ENCODE data around the gene CFAP141. TPM values are rescaled to one million over a fixed set of nuclear protein-coding genes. Genes with fewer than 3 reads are reported as not detected.

The CFAP141 gene
- total RNA-seq, 4 donors from 2014 or later = not detected

DNA sequence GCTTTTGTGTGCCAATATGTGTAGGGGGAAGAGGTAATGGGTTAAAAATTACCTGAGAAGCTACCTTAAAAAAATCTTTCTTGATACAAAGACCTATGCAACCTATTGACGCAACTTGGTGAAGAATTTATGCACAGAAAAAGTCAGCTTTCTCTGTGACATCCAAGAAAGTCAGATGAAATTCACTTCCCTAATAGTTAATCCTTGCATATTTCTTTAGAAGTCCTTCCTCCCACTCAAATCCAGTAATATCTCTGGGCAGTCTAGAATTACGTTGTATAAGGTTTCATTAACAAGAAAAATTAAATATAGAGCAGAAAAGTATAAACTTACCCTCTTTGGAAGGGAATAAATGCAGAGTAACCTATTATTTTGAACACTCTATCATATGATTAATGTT, 17.5 kb upstream of the CFAP141 start:
- TF ChIP-seq CTCF (IDR thresholded peaks at IDR 0.05) = no peak
- TF ChIP-seq EP300 (IDR thresholded peaks at IDR 0.05) = no peak
- no peak for TF ChIP-seq POLR2A (IDR thresholded peaks at IDR 0.05)
- DNase-seq (ENCODE audit: low spot score in 2 of 2) = no peak
- H3K36me3 ChIP-seq = peaks cover 0 to 32% (median 0%) of the 10 kb centered on the region in 3 donors
- 35 to 39% methylated on average over 2 of the region's 2 CpGs for WGBS, 2 donors
- H3K27ac ChIP-seq = no peak overlapping the region
- H3K27me3 ChIP-seq = no peaks in the 10 kb centered on the region
- H3K9me3 ChIP-seq = no peaks in the 10 kb centered on the region
- H3K4me1 ChIP-seq = peaks cover 5 to 58% (median 30%) of the 10 kb centered on the region in 4 donors
- no peak overlapping the region for H3K4me3 ChIP-seq

- no peak for TF ChIP-seq CTCF (IDR thresholded peaks at IDR 0.05)
- TF ChIP-seq POLR2A (IDR thresholded peaks at IDR 0.05) = no peak
- no peak for TF ChIP-seq EP300 (IDR thresholded peaks at IDR 0.05)
- H3K4me3 ChIP-seq = no peak overlapping the region
- H3K9me3 ChIP-seq = no peaks in the 10 kb centered on the region
- WGBS, 2 donors = 81 to 96% methylated on average over 1 of the region's 1 CpG
- peak overlapping the region in 2 of 4 donors; percentile 98 to 99 for H3K27ac ChIP-seq
- no peak for DNase-seq (ENCODE audit: low spot score in 2 of 2)
- peaks cover 0 to 32% (median 0%) of the 10 kb centered on the region in 3 donors for H3K36me3 ChIP-seq
- H3K27me3 ChIP-seq = no peaks in the 10 kb centered on the region
- H3K4me1 ChIP-seq = peaks cover 5 to 65% (median 35%) of the 10 kb centered on the region in 4 donors
Observed at GRCh38 chr1:154222918-154223317, 16.8 kb upstream of the CFAP141 start.

DNA sequence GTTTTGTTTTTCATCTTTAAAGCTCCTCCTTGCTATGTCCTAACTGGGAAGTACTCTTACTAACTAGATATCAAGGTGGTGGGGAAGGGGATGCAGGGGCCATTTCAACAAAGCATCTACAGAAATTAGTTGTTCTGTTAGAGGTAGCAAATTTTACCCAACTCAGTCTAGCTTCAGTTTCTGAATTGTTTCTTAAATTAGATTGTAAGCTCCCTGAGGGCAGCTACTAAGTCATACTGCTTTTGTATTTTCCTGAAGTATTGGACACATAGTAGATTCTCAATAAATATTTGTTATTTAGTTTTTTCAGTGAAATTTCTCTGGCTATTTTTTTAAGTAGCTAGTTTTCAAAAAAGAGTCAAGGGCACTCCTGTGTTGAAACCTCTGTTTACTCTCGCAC, 16.4 kb upstream of the CFAP141 start:
- 90 to 100% methylated on average over 1 of the region's 1 CpG for WGBS, 2 donors
- H3K36me3 ChIP-seq = peaks cover 0 to 32% (median 0%) of the 10 kb centered on the region in 3 donors
- H3K9me3 ChIP-seq = no peaks in the 10 kb centered on the region
- peaks cover 5 to 69% (median 37%) of the 10 kb centered on the region in 4 donors for H3K4me1 ChIP-seq
- H3K27me3 ChIP-seq = no peaks in the 10 kb centered on the region
- peak overlapping the region in 2 of 4 donors; percentile 98 to 99 for H3K27ac ChIP-seq
- DNase-seq (ENCODE audit: low spot score in 2 of 2) = no peak
- H3K4me3 ChIP-seq = peak overlapping the region in 1 of 4 donors; percentile 81
- TF ChIP-seq CTCF (IDR thresholded peaks at IDR 0.05) = no peak
- no peak for TF ChIP-seq EP300 (IDR thresholded peaks at IDR 0.05)
- TF ChIP-seq POLR2A (IDR thresholded peaks at IDR 0.05) = no peak

DNA sequence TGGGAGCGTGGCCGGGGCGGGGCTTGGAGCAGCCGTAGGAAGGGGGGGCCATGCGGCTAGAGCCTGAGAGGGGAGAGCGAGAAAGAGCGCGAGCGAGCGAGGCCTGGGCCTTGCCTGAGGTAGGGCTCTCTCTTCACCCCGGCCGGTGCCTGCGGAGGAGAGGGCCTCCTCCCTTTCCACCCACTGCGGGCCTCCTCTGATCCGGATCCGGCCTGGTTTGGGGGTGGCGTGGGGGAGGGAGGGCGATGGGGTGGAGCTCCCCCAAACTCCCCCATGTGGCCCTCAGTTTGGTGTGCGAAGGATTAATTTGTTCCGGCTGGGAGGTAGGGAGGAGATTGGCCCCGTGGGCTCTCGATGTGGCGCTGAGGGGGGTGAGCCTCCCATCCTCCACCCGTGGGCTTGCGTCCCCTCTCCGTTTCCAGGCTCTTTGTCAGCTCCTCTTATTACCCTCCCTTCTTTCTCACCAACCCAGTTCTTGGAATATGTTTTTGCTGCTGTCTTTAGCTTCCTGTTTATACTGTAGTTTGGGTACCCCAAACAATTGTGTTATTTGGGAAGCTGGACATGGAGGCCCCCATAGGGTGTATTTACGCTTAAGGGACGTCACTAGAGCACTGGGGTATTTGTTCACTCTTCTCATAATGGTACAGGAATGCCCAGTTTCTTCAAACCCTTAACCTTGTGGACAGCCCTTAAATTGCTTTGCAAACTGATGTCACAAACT, 15.3 kb upstream of the CFAP141 start:
- WGBS, 2 donors = 0% methylated on average over 12 to 26 of the region's 28 CpGs
- peak overlapping the region; percentile 81 to 98 (median 90) for H3K4me3 ChIP-seq
- peak; percentile 22 to 34 for DNase-seq (ENCODE audit: low spot score in 2 of 2)
- no peaks in the 10 kb centered on the region for H3K27me3 ChIP-seq
- peak overlapping the region; percentile 98 to 99 (median 98) for H3K27ac ChIP-seq
- no peak for TF ChIP-seq CTCF (IDR thresholded peaks at IDR 0.05)
- TF ChIP-seq POLR2A (IDR thresholded peaks at IDR 0.05) = no peak
- TF ChIP-seq EP300 (IDR thresholded peaks at IDR 0.05) = peak; percentile 5 to 26
- no peaks in the 10 kb centered on the region for H3K9me3 ChIP-seq
- peaks cover 5 to 72% (median 39%) of the 10 kb centered on the region in 4 donors for H3K4me1 ChIP-seq
- H3K36me3 ChIP-seq = peaks cover 0 to 32% (median 0%) of the 10 kb centered on the region in 3 donors

GRCh38 chr1:154220970-154221277, 14.8 kb upstream of the CFAP141 start:
- TF ChIP-seq POLR2A (IDR thresholded peaks at IDR 0.05) (no peak), EP300 (IDR thresholded peaks at IDR 0.05) (no peak), CTCF (IDR thresholded peaks at IDR 0.05) (no peak)
- Histone ChIP-seq H3K27ac (peak overlapping the region; percentile 98 to 99 (median 98)), H3K27me3 (no peaks in the 10 kb centered on the region), H3K4me3 (peak overlapping the region; percentile 81 to 98 (median 90)), H3K4me1 (peaks cover 5 to 69% (median 39%) of the 10 kb centered on the region in 4 donors), H3K9me3 (no peaks in the 10 kb centered on the region), H3K36me3 (peaks cover 0 to 30% (median 0%) of the 10 kb centered on the region in 3 donors)
- DNase-seq (ENCODE audit: low spot score in 2 of 2) = no peak
- WGBS, 2 donors = 1 to 2% methylated on average over 22 to 32 of the region's 33 CpGs
